Ectodermal cell (in vitro differentiated cells): ENCODE measurements around the gene DBF4.
A peak's percentile ranks its signal among the peaks of the same experiment; 100 is the strongest.
"Not testable (repeated sequence)": the region's sequence is repeated elsewhere in the genome, so short reads cannot be mapped to it uniquely, and the experiment has no call there.

Source experiments
- H3K27ac ChIP-seq: 2 replicates; pipeline ENCODE4 v1.7.0; 2013; ENCODE audit warnings: mild to moderate bottlenecking, low read depth, low read length; ENCODE audit not compliant: insufficient read depth, poor library complexity, severe bottlenecking
- H3K27me3 ChIP-seq: 2 replicates; pipeline ENCODE4 v1.7.0; 2013; ENCODE audit warnings: mild to moderate bottlenecking, low read length; ENCODE audit not compliant: insufficient read depth, control insufficient read depth, poor library complexity, severe bottlenecking
- H3K36me3 ChIP-seq: one replicate; pipeline ENCODE4 v1.7.0; 2013; ENCODE audit warnings: low read length; ENCODE audit not compliant: control insufficient read depth, insufficient read depth
- H3K4me1 ChIP-seq: one replicate; pipeline ENCODE4 v1.7.0; 2013; ENCODE audit warnings: low read length; ENCODE audit not compliant: control insufficient read depth, insufficient read depth
- H3K4me3 ChIP-seq: 2 replicates; pipeline ENCODE4 v1.7.0; 2013; ENCODE audit warnings: low read depth, low read length, control low read depth; ENCODE audit not compliant: insufficient read depth
- H3K9me3 ChIP-seq: 2 replicates; pipeline ENCODE4 v1.7.0; 2013; ENCODE audit warnings: mild to moderate bottlenecking, low read length, moderate library complexity; ENCODE audit not compliant: control insufficient read depth
- WGBS, 2 experiments: methylation state at CpG; one replicate each; pipeline ENCODE4 v1.1.7; 2013; ENCODE audit warnings: missing lambda C conversion rate in 2 of 2; 5-methylcytosine and 5-hydroxymethylcytosine counted together

DBF4 gene

DNA sequence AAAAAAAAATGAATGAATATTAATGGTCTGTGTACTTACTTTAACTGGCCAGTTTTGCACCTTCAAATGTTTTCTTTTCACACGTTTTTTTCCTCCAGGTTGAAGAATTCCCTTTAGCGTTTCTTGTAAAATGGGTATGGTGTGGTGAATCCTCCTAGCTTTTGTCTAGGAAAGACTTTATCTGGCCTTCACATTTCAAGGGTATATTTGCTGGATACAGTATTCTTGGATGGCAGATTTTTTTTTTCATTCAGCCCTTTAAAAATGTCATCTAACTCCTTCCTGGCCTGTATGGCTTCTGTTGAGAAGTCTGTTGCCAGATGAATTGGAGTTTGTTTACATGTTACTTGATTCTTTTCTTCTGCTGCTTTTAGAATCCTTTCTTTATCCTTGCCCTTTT, 10.2 kb upstream of the DBF4 start:
- no peak overlapping the region for H3K27ac ChIP-seq
- no peak overlapping the region for H3K4me3 ChIP-seq
- H3K4me1 ChIP-seq = no peaks in the 10 kb centered on the region
- peaks cover 6% of the 10 kb centered on the region for H3K9me3 ChIP-seq
- WGBS, 2 experiments = 93 to 100% methylated on average over 2 of the region's 2 CpGs
- peaks cover 10% of the 10 kb centered on the region for H3K36me3 ChIP-seq
- no peaks in the 10 kb centered on the region for H3K27me3 ChIP-seq

DNA sequence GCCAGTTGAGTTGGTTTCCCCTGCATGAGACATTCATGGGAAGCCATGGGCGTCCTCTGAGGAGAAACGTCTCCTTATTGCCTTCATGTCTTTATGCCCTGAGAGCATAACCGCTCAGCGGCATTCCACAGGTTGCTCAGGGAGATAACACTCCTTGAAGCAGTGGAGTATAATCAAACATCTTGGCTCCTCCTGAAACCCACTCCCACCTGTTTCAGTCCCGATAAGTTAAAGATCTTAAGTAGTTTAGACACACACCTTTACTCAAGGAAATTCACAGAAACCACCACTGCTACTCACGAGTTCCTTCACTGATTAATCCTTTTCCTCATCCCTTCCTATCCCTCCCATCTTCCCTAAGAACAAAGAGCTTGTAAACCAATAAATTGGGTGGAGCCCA, 9.8 kb upstream of the DBF4 start:
- 93 to 94% methylated on average over 6 of the region's 6 CpGs for WGBS, 2 experiments
- H3K9me3 ChIP-seq, H3K4me3 ChIP-seq, H3K27ac ChIP-seq, H3K27me3 ChIP-seq, H3K4me1 ChIP-seq: not testable (repeated sequence)
- peaks cover 15% of the 10 kb centered on the region for H3K36me3 ChIP-seq

DNA sequence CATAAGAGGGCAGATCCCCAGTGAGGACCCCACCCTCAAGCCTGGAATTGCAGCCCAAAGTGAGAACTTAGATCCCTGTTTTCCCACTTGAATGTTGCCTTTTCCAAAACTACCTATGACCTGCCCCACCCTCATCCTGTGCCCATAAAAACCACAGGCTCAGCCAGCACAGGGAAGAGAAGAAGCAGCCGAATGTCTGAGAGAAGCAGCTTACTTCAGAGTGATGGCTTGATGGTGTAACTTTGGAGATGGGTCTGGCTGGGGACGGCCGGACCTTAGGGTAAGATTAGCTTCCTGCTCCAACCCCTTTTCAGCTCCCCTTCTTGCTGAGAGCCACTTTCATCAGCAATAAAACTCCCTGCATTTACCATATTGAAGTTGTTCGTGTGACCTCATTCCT, 5.8 kb upstream of the DBF4 start:
- H3K27ac ChIP-seq = no peak overlapping the region
- H3K4me1 ChIP-seq = peaks cover 5% of the 10 kb centered on the region
- peaks cover 16% of the 10 kb centered on the region for H3K36me3 ChIP-seq
- 94 to 96% methylated on average over 4 of the region's 4 CpGs for WGBS, 2 experiments
- H3K4me3 ChIP-seq = no peak overlapping the region
- peaks cover 6% of the 10 kb centered on the region for H3K9me3 ChIP-seq
- no peaks in the 10 kb centered on the region for H3K27me3 ChIP-seq

DNA sequence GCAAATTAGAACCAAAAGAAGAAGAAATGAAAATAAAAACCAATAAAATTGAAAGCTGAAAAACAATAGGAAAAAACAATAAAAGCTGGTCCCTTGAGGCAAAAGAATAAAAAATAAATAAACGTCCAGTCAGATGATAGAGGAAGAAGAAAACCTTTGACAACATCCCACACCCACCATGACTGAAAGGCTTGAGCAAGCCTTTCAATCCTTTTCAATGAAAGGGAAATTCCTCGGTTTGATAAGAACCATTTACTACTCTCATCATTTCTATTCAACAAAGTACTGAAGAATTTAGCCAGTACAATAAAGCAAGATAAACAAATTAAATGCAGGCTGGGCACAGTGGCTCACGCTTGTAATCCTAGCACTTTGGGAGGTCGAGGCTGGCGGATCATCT, 3.9 kb upstream of the DBF4 start:
- WGBS, 2 experiments = 91 to 95% methylated on average over 5 of the region's 5 CpGs
- peaks cover 6% of the 10 kb centered on the region for H3K9me3 ChIP-seq

GRCh38 chr7:87873328-87873727, 3.0 kb upstream of the DBF4 start:
- 93% methylated on average over 10 of the region's 10 CpGs for WGBS, 2 experiments
- H3K9me3 ChIP-seq = not testable (repeated sequence)

More for the DNA sequence above, 3.9 kb upstream of the DBF4 start:
- H3K27me3 ChIP-seq = no peaks in the 10 kb centered on the region
- peaks cover 5% of the 10 kb centered on the region for H3K4me1 ChIP-seq
- H3K4me3 ChIP-seq = no peak overlapping the region
- H3K27ac ChIP-seq = no peak overlapping the region
- peaks cover 7% of the 10 kb centered on the region for H3K36me3 ChIP-seq

GRCh38 chr7:87874066-87874465, 2.2 kb upstream of the DBF4 start:
- Histone ChIP-seq H3K27ac (no peak overlapping the region), H3K4me1 (peaks cover 12% of the 10 kb centered on the region), H3K27me3 (no peaks in the 10 kb centered on the region), H3K36me3 (peaks cover 7% of the 10 kb centered on the region), H3K4me3 (no peak overlapping the region), H3K9me3 (peaks cover 6% of the 10 kb centered on the region)
- 94 to 96% methylated on average over 4 of the region's 4 CpGs for WGBS, 2 experiments

More at GRCh38 chr7:87873328-87873727, 3.0 kb upstream of the DBF4 start:
- not testable (repeated sequence) for H3K27ac ChIP-seq, H3K36me3 ChIP-seq, H3K4me3 ChIP-seq, H3K4me1 ChIP-seq, H3K27me3 ChIP-seq

DNA sequence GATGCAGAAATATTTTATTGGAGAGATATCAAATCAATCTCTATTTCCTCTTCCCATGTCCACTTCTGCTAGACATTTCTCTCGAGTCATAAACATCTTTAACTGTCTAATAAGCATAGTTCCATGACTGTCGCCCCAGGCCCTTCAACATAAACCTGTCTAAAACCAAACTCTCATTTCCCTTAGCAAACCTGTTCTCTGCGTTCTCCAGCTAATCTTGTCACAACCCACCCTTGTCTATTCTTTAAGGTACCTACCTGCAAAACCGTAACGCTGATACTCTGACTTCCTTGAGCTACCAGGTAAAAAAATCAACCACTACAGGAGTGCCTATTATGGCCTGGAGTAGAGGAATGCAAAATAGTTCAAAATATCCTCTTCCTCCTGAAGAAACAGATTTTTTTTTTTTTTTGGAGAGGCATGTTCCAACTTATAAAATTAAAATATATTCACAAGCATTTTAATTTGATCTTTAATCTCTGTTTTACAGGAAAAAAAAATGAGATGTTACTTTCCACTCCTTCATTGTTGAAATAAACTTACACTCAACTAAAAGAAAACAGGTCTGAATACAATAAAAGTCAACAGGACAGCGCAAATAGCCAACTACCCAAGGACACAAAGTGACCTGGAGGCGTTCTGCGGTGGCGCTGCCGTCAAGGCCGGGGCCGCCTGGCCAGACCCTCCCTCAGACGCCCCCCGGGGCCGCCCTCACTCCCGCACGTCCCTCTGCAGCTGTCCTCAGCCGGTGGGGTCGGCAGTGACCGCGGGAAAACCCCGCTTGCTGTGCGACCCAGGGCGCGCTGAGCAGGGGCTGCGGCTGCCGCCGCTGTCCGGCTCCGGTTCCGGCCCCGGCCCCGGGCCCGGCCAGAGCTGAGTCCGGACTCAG, 898 bp upstream of the DBF4 start:
- Histone ChIP-seq H3K4me1 (peaks cover 12% of the 10 kb centered on the region), H3K27ac (peak overlapping the region; percentile 86), H3K9me3 (peaks cover 2% of the 10 kb centered on the region), H3K36me3 (peaks cover 15% of the 10 kb centered on the region), H3K27me3 (no peaks in the 10 kb centered on the region), H3K4me3 (peak overlapping the region; percentile 70)
- 6 to 7% methylated on average over 35 of the region's 35 CpGs for WGBS, 2 experiments

GRCh38 chr7:87876869-87877234, 559 bp downstream of the DBF4 start:
- H3K27ac ChIP-seq = peak overlapping the region; percentile 86
- no peaks in the 10 kb centered on the region for H3K27me3 ChIP-seq
- H3K4me3 ChIP-seq = peak overlapping the region; percentile 70
- peaks cover 8% of the 10 kb centered on the region for H3K36me3 ChIP-seq
- 0% methylated on average over 27 of the region's 27 CpGs for WGBS, 2 experiments
- no peaks in the 10 kb centered on the region for H3K9me3 ChIP-seq
- H3K4me1 ChIP-seq = peaks cover 12% of the 10 kb centered on the region

DNA sequence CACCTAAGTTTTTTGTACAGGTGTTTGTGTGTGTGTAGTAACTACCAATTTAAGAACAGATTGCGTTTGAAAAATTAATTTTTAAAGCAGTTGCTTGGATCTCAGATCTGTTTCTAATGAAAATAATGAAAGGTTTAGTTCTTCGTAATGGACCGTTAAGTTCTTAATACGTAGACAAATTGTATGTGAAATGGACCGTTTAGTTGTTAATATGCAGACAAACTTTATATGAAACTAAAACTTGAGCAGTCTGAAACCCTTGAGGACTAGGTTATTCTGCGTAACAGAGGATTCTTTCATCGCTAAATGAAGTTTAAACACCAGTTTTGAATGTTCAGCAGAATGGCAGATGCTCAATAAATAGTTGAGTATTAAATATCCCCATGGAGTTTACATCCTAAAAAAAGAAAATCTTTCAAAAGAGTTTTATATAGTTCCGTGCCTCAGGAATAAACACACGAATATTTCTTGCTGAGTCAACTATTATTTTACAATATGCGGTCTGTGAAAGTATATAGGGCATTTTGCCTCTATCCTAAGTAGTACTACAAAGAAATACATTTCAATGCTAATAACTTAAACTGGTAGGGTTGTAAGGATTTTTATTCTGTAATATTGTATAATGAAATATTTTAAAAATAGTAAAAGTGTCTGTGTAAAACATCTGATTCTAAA, 1.2 kb downstream of the DBF4 start:
- Histone ChIP-seq H3K27me3 (no peaks in the 10 kb centered on the region), H3K27ac (no peak overlapping the region), H3K9me3 (no peaks in the 10 kb centered on the region), H3K4me3 (peak overlapping the region; percentile 70), H3K4me1 (peaks cover 12% of the 10 kb centered on the region), H3K36me3 (peaks cover 8% of the 10 kb centered on the region)
- WGBS, 2 experiments = 5 to 7% methylated on average over 7 of the region's 10 CpGs

- WGBS, 2 experiments = 72 to 87% methylated on average over 2 of the region's 3 CpGs
- H3K4me3 ChIP-seq = peak overlapping the region; percentile 70
- H3K36me3 ChIP-seq = peaks cover 8% of the 10 kb centered on the region
- no peaks in the 10 kb centered on the region for H3K27me3 ChIP-seq
- no peak overlapping the region for H3K27ac ChIP-seq
- peaks cover 12% of the 10 kb centered on the region for H3K4me1 ChIP-seq
- H3K9me3 ChIP-seq = no peaks in the 10 kb centered on the region
Measured at GRCh38 chr7:87878208-87878735, 2.0 kb downstream of the DBF4 start.
